ENCODE data around the gene GNG12. TPM values are rescaled to one million over a fixed set of nuclear protein-coding genes. Genes with fewer than 3 reads are reported as not detected.

The GNG12 gene
- total RNA-seq, 1 experiment from 2014 or later: 14.3 TPM

GRCh38 chr1:67787746-67788145 is 45.5 kb downstream of the GNG12 start:
- no peak for DNase-seq
- no peak overlapping the region for H4K91ac ChIP-seq (ENCODE audit: insufficient read length, low read depth, low read length)
- no peaks in the 10 kb centered on the region for H3K9me3 ChIP-seq (ENCODE audit: control insufficient read depth, low read depth, low read length)
- TF ChIP-seq, protein P1, sequence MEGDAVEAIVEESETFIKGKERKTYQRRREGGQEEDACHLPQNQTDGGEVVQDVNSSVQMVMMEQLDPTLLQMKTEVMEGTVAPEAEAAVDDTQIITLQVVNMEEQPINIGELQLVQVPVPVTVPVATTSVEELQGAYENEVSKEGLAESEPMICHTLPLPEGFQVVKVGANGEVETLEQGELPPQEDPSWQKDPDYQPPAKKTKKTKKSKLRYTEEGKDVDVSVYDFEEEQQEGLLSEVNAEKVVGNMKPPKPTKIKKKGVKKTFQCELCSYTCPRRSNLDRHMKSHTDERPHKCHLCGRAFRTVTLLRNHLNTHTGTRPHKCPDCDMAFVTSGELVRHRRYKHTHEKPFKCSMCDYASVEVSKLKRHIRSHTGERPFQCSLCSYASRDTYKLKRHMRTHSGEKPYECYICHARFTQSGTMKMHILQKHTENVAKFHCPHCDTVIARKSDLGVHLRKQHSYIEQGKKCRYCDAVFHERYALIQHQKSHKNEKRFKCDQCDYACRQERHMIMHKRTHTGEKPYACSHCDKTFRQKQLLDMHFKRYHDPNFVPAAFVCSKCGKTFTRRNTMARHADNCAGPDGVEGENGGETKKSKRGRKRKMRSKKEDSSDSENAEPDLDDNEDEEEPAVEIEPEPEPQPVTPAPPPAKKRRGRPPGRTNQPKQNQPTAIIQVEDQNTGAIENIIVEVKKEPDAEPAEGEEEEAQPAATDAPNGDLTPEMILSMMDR (conservative IDR thresholded peaks at IDR 0.05): no peak
- H2BK120ac ChIP-seq (ENCODE audit: low read depth, low read length, poor library complexity, severe bottlenecking): no peak overlapping the region
- no peak overlapping the region for H3K56ac ChIP-seq (ENCODE audit: insufficient read length, low read depth, low read length)
- H3K79me1 ChIP-seq (ENCODE audit: insufficient read depth, low read depth, low read length, poor library complexity, severe bottlenecking): no peaks in the 10 kb centered on the region
- no peak overlapping the region; a peak in 1 of 7 replicates for H3K27ac Mint-ChIP-seq
- no peak overlapping the region for H4K8ac ChIP-seq (replicated peaks; ENCODE audit: insufficient read length, low read depth, low read length)
- H3K23ac ChIP-seq (ENCODE audit: insufficient read length, low read depth, low read length): no peak overlapping the region
- no peak overlapping the region for H3K4me2 ChIP-seq (ENCODE audit: insufficient read depth, insufficient read length, low read length)
- no CpG with 5 or more reads among the region's 2 CpGs for WGBS (ENCODE audit: extremely low coverage, insufficient read length, low lambda C conversion rate)
- H2BK12ac ChIP-seq (ENCODE audit: insufficient read length, low read depth, low read length): no peak overlapping the region
- no peaks in the 10 kb centered on the region for H3K23me2 ChIP-seq (ENCODE audit: insufficient read length, low read depth, low read length, poor library complexity, severe bottlenecking)
- no peak overlapping the region for H2AK5ac ChIP-seq (ENCODE audit: insufficient read length, low read length)
- H3K4me1 ChIP-seq (ENCODE audit: insufficient read depth, low read length): 0 out of 2 replicates have a peak, but pooled peaks cover 3% of the 10 kb centered on the region
- no peak overlapping the region for H4K5ac ChIP-seq (ENCODE audit: insufficient read length, low read depth, low read length)
- no peak overlapping the region for H2BK5ac ChIP-seq (ENCODE audit: insufficient read length, low read length)
- no peaks in the 10 kb centered on the region for H3K79me2 ChIP-seq (ENCODE audit: insufficient read depth, low read length)
- no peak overlapping the region for H2BK15ac ChIP-seq (ENCODE audit: low read depth, low read length)
- no peak overlapping the region for H2BK20ac ChIP-seq (ENCODE audit: low read depth, low read length, poor library complexity, severe bottlenecking)
- H3K4me3 Mint-ChIP-seq: no peak overlapping the region
- peaks cover 16 to 19% of the 10 kb centered on the region in 2 experiments for H3K4me1 Mint-ChIP-seq
- no peaks in the 10 kb centered on the region for H3K27me3 Mint-ChIP-seq (ENCODE audit: low read depth)
- no peak overlapping the region for H3K9ac ChIP-seq (ENCODE audit: extremely low read depth, insufficient read length, low read length)
- H4K20me1 ChIP-seq (ENCODE audit: control insufficient read depth, insufficient read depth, insufficient read length): no peaks in the 10 kb centered on the region
- no peak overlapping the region for H2AFZ ChIP-seq (ENCODE audit: low read length)
- H3K14ac ChIP-seq (ENCODE audit: insufficient read depth, low read length): no peak overlapping the region
- no peaks in the 10 kb centered on the region for H3K36me3 Mint-ChIP-seq (ENCODE audit: insufficient read depth in 1 of 3, low read depth in 3 of 3)
- H3K27ac ChIP-seq (ENCODE audit: insufficient read length, low read depth, low read length): no peak overlapping the region
- H3K9me3 Mint-ChIP-seq: no peaks in the 10 kb centered on the region
- H3K4ac ChIP-seq (ENCODE audit: low read depth, low read length): no peak overlapping the region
- H3K27me3 ChIP-seq (ENCODE audit: insufficient read depth, low read length): no peaks in the 10 kb centered on the region
- H3T11ph ChIP-seq (ENCODE audit: low read length): no peak overlapping the region
- no peak overlapping the region for H3K18ac ChIP-seq (ENCODE audit: insufficient read length, low read depth, low read length)

Measured in H9 (cell line).